HCT116 (cell line): Measurements from ENCODE around the gene CCNK. TPM values are rescaled to one million over a fixed set of nuclear protein-coding genes. Genes with fewer than 3 reads are reported as not detected.

ENCODE experiments used
- ATAC-seq: fragments of 200-7000 bp; cut with Tn5 transposase; 2 replicates; pipeline ENCODE4 v1.9.1; 2020; ENCODE audit warnings: mild to moderate bottlenecking, moderate library complexity
- BruUV-seq: library from RNA; stranded (reverse); fragments of 400-500 nt; replicated peaks from 2 replicates; lab custom pipeline; 2021; lab: Mats Ljungman, UMichigan
- CTCF ChIA-PET: fragments of 300-600 bp; sonication (Branson Sonifier 250); formaldehyde crosslinking; loops from one replicate; lab custom pipeline; 2021; ENCODE audit warnings: antibody characterized with exemption; lab: Charles Lee
- POLR2A ChIA-PET: fragments of 300-600, 350-600 bp; sonication (Branson Sonifier 250); formaldehyde crosslinking; loops from one replicate; lab custom pipeline; 2021; ENCODE audit warnings: antibody characterized with exemption; lab: Charles Lee
- RAD21 ChIA-PET, 2 experiments: fragments of 300-600 bp; sonication (Branson Sonifier 250); formaldehyde crosslinking; loops; one replicate each; lab custom pipeline; 2023; ENCODE audit warnings: low total read pairs in 2 of 2; ENCODE audit not compliant: uncharacterized antibody in 2 of 2, unreplicated experiment in 2 of 2, low non-redundant PET in 1 of 2; lab: Charles Lee
- DNase-seq: peaks from one replicate; pipeline ENCODE4 v3.0.0-alpha.2; 2010; ENCODE audit warnings: low read depth, low spot score
- H2AFZ ChIP-seq: fragments of 200-600 bp; shearing (Covaris generic), sonication (generic); 2 replicates; pipeline ENCODE4 v1.6.1; 2017; ENCODE audit warnings: low read depth, mixed run types, mixed read lengths, antibody characterized with exemption, low read length; ENCODE audit not compliant: poor library complexity, severe bottlenecking
- H3K27ac ChIP-seq: 2 replicates; pipeline ENCODE4 v1.5.1; 2012; ENCODE audit warnings: low read depth, low read length
- H3K27me3 ChIP-seq: fragments of 200-600 bp; sonication (generic); 2 replicates; pipeline ENCODE4 v1.6.1; 2016; ENCODE audit warnings: mixed run types, low read length, mixed read lengths; ENCODE audit not compliant: insufficient read depth
- H3K36me3 ChIP-seq, 2 experiments: fragments of 200-500 bp in 1 of 2; fragments of 200-600 bp in 1 of 2; sonication (Bioruptor generic) in 1 of 2; sonication (generic) in 1 of 2; 2 replicates each; pipeline versions ENCODE4 v1.5.1 to v1.6.1; 2014 to 2016; ENCODE audit warnings: low read length in 2 of 2, inconsistent platforms in 1 of 2, mixed read lengths in 1 of 2, mixed run types in 1 of 2; ENCODE audit not compliant: insufficient read depth in 2 of 2, control insufficient read depth in 1 of 2
- H3K4me1 ChIP-seq, 2 experiments: fragments of 200-600 bp in 1 of 2; sonication (generic) in 1 of 2; 2 replicates each; pipeline versions ENCODE4 v1.5.1 to v1.6.1; 2012 to 2017; ENCODE audit warnings: low read length in 2 of 2, inconsistent platforms in 1 of 2, mild to moderate bottlenecking in 1 of 2, mixed read lengths in 1 of 2, mixed run types in 1 of 2, moderate library complexity in 1 of 2; ENCODE audit not compliant: insufficient read depth in 2 of 2, control insufficient read depth in 1 of 2
- H3K4me2 ChIP-seq: fragments of 200-600 bp; sonication (generic); 2 replicates; pipeline ENCODE4 v1.6.1; 2017; ENCODE audit warnings: mixed run types, low read length, mixed read lengths
- H3K4me3 ChIP-seq, 2 experiments: fragments of 200-600 bp in 1 of 2; sonication (generic) in 1 of 2; replicated peaks in 1 of 2; 2 replicates each; pipeline ENCODE4 v1.5.1; 2011 to 2016; ENCODE audit warnings: low read length in 2 of 2, control low read depth in 1 of 2, low read depth in 1 of 2, mild to moderate bottlenecking in 1 of 2, mixed read lengths in 1 of 2, mixed run types in 1 of 2
- H3K79me2 ChIP-seq: fragments of 200-600 bp; sonication (generic); 2 replicates; pipeline ENCODE4 v1.6.1; 2017; ENCODE audit warnings: mild to moderate bottlenecking, mixed run types, low read length, moderate library complexity, mixed read lengths; ENCODE audit not compliant: insufficient read depth
- H3K9ac ChIP-seq: fragments of 200-600 bp; sonication (generic); 2 replicates; pipeline ENCODE4 v1.6.1; 2016; ENCODE audit warnings: low read length, mixed read lengths
- H3K9me2 ChIP-seq: fragments of 200-600 bp; sonication (generic), shearing (Covaris generic); 2 replicates; pipeline ENCODE4 v1.6.1; 2017; ENCODE audit warnings: mixed run types, mild to moderate bottlenecking, moderate library complexity; ENCODE audit not compliant: insufficient read depth
- H3K9me3 ChIP-seq, 2 experiments: fragments of 200-500 bp in 1 of 2; fragments of 200-600 bp in 1 of 2; sonication (Bioruptor generic) in 1 of 2; sonication (generic) in 1 of 2; 2 replicates each; pipeline ENCODE4 v1.6.1; 2014 to 2017; ENCODE audit warnings: low read length in 2 of 2, mixed read lengths in 2 of 2, inconsistent platforms in 1 of 2, low read depth in 1 of 2, mild to moderate bottlenecking in 1 of 2, mixed run types in 1 of 2, moderate library complexity in 1 of 2; ENCODE audit not compliant: control insufficient read depth in 1 of 2, insufficient read depth in 1 of 2
- H4K20me1 ChIP-seq: fragments of 200-600 bp; sonication (generic), shearing (Covaris generic); 2 replicates; pipeline ENCODE4 v1.6.1; 2017; ENCODE audit warnings: mixed run types, mild to moderate bottlenecking, moderate library complexity; ENCODE audit not compliant: insufficient read depth
- CEBPB ChIP-seq: IDR thresholded peaks from 2 replicates; pipeline ENCODE4 v1.6.1; 2012; ENCODE audit warnings: low read depth
- EGR1 ChIP-seq: IDR thresholded peaks from 2 replicates; pipeline ENCODE4 v1.6.1; 2012; ENCODE audit warnings: low read depth
- EZH2 ChIP-seq: fragments of 200-600 bp; sonication (generic); IDR thresholded peaks from 2 replicates; pipeline ENCODE4 v1.6.1; 2017; ENCODE audit warnings: antibody characterized with exemption, mixed run types
- EZH2phosphoT487 ChIP-seq: fragments of 200-600 bp; IDR thresholded peaks from 2 replicates; pipeline ENCODE4 v1.6.1; 2018; ENCODE audit warnings: antibody characterized with exemption, borderline replicate concordance
- FOSL1 ChIP-seq: IDR thresholded peaks from 2 replicates; pipeline ENCODE4 v1.6.1; 2012; ENCODE audit warnings: low read depth
- JUND ChIP-seq: IDR thresholded peaks from 2 replicates; pipeline ENCODE4 v1.6.1; 2012
- POLR2AphosphoS5 ChIP-seq: IDR thresholded peaks from 2 replicates; pipeline ENCODE4 v1.6.1; 2011; ENCODE audit warnings: mild to moderate bottlenecking, low read depth, low read length, moderate library complexity
- RAD21 ChIP-seq: IDR thresholded peaks from 2 replicates; pipeline ENCODE4 v1.6.1; 2012; ENCODE audit warnings: low read depth, mild to moderate bottlenecking
- SIN3A ChIP-seq: IDR thresholded peaks from 2 replicates; pipeline ENCODE4 v1.6.1; 2012; ENCODE audit warnings: low read depth
- SP1 ChIP-seq: IDR thresholded peaks from 2 replicates; pipeline ENCODE4 v1.6.1; 2012; ENCODE audit warnings: low read depth
- TCF7L2 ChIP-seq: IDR thresholded peaks from 2 replicates; pipeline ENCODE4 v1.7.0; 2011; ENCODE audit warnings: borderline replicate concordance, inconsistent platforms; ENCODE audit not compliant: insufficient read depth, insufficient read length; ENCODE audit errors: extremely low read depth
- YY1 ChIP-seq: IDR thresholded peaks from 2 replicates; pipeline ENCODE4 v1.6.1; 2011; ENCODE audit warnings: low read length, low read depth, moderate library complexity, mild to moderate bottlenecking; ENCODE audit not compliant: insufficient replicate concordance; ENCODE audit errors: extremely low read depth
- ZFX ChIP-seq: fragments of 450-650 bp; IDR thresholded peaks from 2 replicates; pipeline ENCODE4 v1.6.1; 2017
- ZNF274 ChIP-seq: fragments of 200-500 bp; sonication (Bioruptor generic); IDR thresholded peaks from 2 replicates; pipeline ENCODE4 v1.6.1; 2014; ENCODE audit warnings: mild to moderate bottlenecking, low read depth, low read length, inconsistent platforms
- intact Hi-C: fragments of 100-400 bp; cut with micrococcal nuclease; formaldehyde crosslinking; loops from 2 replicates; pipeline ENCODE4 v1.10.0; 2022
- total RNA-seq: library from RNA; stranded (reverse); gene quantifications from one replicate; pipeline ENCODE4 v1.2.1, GENCODE V29; 2021; ENCODE audit not compliant: unreplicated experiment
- TF ChIP-seq, protein P1 (sequence below), 3 experiments: fragments of 200-600 bp in 1 of 3; sonication (generic) in 1 of 3; IDR thresholded peaks in 2 of 3; conservative IDR thresholded peaks in 1 of 3; 2 replicates each; pipeline ENCODE4 v1.5.1; 2012 to 2017; ENCODE audit warnings: low read depth in 2 of 3, low read length in 2 of 3, antibody characterized with exemption in 1 of 3, borderline replicate concordance in 1 of 3, control low read depth in 1 of 3, mild to moderate bottlenecking in 1 of 3, mixed read lengths in 1 of 3, mixed run types in 1 of 3, moderate library complexity in 1 of 3; ENCODE audit not compliant: insufficient read depth in 1 of 3
- TF ChIP-seq, protein P2 (sequence below): IDR thresholded peaks from 2 replicates; pipeline ENCODE4 v1.6.1; 2011; ENCODE audit warnings: mild to moderate bottlenecking, low read length, moderate library complexity; ENCODE audit not compliant: insufficient replicate concordance; ENCODE audit errors: extremely low read depth
- TF ChIP-seq, protein P3 (sequence below): IDR thresholded peaks from 2 replicates; pipeline ENCODE4 v1.6.1; 2012

The CCNK gene
- total RNA-seq, 1 experiment from 2014 or later, result 68.2 TPM

DNA sequence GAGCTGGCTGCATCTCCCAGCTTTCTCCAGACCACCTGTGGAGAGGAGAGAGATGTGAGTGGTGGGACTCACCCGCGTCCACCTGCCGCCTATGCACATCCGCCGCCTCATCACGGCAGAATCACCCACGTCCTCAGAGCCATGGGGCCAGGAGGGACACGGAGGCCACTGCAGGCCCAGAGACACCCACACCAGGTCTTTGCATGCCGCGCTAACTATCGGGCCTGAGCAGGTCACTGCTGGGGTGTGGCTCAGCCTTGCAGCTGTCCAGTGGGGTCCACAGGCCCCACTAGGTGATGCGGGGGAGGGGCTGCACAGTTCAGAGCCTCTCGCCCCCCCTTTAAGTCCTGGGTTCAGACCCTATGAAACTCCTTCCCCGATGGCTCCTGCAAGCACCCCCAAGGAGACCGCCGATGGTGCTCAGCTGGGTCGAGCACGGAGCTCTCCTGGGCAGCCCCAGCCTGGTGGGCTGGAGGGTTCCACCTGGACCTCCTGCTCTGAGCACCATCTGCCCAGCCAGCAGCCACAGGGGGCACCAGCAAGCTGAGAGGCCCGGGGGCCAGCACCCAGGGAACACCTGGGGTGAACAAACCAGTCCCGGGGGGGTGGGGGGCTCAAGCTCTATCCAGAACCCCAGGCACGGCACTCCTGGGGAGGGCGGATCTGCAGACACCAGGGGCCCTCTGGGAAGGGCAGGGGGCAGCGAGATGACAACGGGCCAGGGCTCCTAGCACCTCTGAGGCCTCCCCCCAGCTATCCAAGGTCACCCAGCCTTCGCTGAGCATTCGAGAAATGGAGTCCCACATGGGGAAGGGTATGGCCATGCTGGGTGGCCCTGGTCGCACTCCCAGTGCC lies 34.3 kb downstream of the CCNK start (continued):
- TF ChIP-seq, protein P1, sequence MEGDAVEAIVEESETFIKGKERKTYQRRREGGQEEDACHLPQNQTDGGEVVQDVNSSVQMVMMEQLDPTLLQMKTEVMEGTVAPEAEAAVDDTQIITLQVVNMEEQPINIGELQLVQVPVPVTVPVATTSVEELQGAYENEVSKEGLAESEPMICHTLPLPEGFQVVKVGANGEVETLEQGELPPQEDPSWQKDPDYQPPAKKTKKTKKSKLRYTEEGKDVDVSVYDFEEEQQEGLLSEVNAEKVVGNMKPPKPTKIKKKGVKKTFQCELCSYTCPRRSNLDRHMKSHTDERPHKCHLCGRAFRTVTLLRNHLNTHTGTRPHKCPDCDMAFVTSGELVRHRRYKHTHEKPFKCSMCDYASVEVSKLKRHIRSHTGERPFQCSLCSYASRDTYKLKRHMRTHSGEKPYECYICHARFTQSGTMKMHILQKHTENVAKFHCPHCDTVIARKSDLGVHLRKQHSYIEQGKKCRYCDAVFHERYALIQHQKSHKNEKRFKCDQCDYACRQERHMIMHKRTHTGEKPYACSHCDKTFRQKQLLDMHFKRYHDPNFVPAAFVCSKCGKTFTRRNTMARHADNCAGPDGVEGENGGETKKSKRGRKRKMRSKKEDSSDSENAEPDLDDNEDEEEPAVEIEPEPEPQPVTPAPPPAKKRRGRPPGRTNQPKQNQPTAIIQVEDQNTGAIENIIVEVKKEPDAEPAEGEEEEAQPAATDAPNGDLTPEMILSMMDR (IDR thresholded peaks at IDR 0.05 in 2 of 3, conservative IDR thresholded peaks at IDR 0.05 in 1 of 3; ENCODE audit: borderline replicate concordance in 1 of 3, insufficient read depth in 1 of 3, low read depth in 2 of 3, low read length in 2 of 3), result no peak
- no peak for TF ChIP-seq FOSL1
- no peak for TF ChIP-seq ZNF274
- no peak for TF ChIP-seq SP1
- TF ChIP-seq TCF7L2, result no peak

DNA sequence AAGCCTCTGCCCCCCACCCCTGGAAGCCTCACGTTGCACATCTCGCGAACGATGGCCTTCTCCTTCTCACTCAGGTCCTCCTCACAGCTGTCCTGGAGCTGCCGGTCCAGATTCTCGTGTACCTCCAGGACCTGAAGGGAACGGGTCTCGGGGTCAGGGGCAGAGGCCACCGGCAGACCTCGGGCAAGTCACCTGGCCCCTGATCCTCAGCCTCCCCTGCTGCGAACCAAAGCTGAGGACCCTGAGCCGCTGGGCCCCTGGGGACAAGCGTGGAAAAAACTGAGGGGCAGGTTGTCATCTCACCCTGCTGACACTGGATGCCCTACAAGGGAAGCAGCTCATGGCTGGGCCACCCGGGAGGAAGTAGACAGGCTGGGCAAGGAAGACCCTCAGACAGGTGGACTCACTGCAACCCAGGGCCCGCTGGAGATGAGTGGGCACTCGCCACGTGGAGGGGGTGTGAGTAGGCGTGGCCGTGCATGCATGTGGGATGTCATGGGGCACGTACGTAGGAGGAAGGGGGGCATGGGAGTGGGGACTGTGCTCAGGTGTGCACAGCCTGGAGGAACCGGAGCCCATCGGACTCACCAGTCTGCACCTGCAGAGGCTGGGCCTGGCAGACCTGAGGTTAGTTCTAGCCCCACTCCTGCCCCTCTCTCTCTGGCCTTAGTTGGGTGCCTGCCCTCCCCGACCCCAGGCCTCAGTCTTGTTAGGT lies 35.1 kb downstream of the CCNK start:
- ChIA-PET RAD21 (interaction anchor here in 1 of 2 experiments (0.9 kb wide), 1 partner anchor 112 kb away, joined by 3 read pairs; no protein-coding TSS in a partner anchor), CTCF (no interaction called here)
- no peak overlapping the region for H3K9ac ChIP-seq

More for the DNA sequence above, 35.1 kb downstream of the CCNK start:
- POLR2A ChIA-PET, result no interaction called here
- Histone ChIP-seq H3K9me2 (no peaks in the 10 kb centered on the region), H3K27ac (no peak overlapping the region), H3K27me3 (no peaks in the 10 kb centered on the region), H3K4me2 (no peak overlapping the region), H3K4me3 (no peak overlapping the region), H3K4me1 (no peaks in the 10 kb centered on the region; a peak in 2 of 4 replicates), H2AFZ (no peak overlapping the region), H3K36me3 (peaks cover 0 to 4% of the 10 kb centered on the region in 2 experiments; a peak in 1 of 4 replicates), H3K79me2 (peaks cover 4% of the 10 kb centered on the region; the same call in 1 of the 2 replicates), H3K9me3 (no peaks in the 10 kb centered on the region), H4K20me1 (no peaks in the 10 kb centered on the region)
- DNase-seq (no peak), ATAC-seq (no peak)
- intact Hi-C loops, result no loop called here
- TF ChIP-seq EGR1 (no peak), FOSL1 (no peak), TCF7L2 (no peak), YY1 (no peak), JUND (no peak), POLR2AphosphoS5 (no peak), CEBPB (no peak), SP1 (no peak), EZH2 (no peak), SIN3A (no peak), ZFX (no peak), EZH2phosphoT487 (no peak), RAD21 (no peak)
- TF ChIP-seq, protein P2, sequence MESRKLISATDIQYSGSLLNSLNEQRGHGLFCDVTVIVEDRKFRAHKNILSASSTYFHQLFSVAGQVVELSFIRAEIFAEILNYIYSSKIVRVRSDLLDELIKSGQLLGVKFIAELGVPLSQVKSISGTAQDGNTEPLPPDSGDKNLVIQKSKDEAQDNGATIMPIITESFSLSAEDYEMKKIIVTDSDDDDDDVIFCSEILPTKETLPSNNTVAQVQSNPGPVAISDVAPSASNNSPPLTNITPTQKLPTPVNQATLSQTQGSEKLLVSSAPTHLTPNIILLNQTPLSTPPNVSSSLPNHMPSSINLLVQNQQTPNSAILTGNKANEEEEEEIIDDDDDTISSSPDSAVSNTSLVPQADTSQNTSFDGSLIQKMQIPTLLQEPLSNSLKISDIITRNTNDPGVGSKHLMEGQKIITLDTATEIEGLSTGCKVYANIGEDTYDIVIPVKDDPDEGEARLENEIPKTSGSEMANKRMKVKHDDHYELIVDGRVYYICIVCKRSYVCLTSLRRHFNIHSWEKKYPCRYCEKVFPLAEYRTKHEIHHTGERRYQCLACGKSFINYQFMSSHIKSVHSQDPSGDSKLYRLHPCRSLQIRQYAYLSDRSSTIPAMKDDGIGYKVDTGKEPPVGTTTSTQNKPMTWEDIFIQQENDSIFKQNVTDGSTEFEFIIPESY, result no peak
- TF ChIP-seq, protein P3, sequence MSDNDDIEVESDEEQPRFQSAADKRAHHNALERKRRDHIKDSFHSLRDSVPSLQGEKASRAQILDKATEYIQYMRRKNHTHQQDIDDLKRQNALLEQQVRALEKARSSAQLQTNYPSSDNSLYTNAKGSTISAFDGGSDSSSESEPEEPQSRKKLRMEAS, result no peak
- no TSS peak for BruUV-seq
